Astrocyte of the cerebellum (primary cell): ENCODE measurements around the gene ZNF280B.
A peak's percentile ranks its signal among the peaks of the same experiment; 100 is the strongest.

ENCODE experiments used
- DNase-seq: peaks from one replicate; pipeline ENCODE4 v3.0.0-alpha.2; 2011; ENCODE audit warnings: low read depth
- H3K4me3 ChIP-seq: 2 replicates; pipeline ENCODE4 v1.5.1; 2011; ENCODE audit warnings: mild to moderate bottlenecking, low read depth, low read length, moderate library complexity
- CTCF ChIP-seq: IDR thresholded peaks from 2 replicates; pipeline ENCODE4 v1.5.1; 2012; ENCODE audit warnings: low read length, low read depth, moderate library complexity, mild to moderate bottlenecking; ENCODE audit errors: missing control alignments
- in situ Hi-C: cut with HindIII; loops from 2 replicates; pipeline ENCODE4 v1.10.0; 2017; ENCODE audit warnings: low sequenced_read_pairs

The ZNF280B gene

GRCh38 chr22:22508274-22509176, at the start of gene ZNF280B:
Gene ZNF280B, minus strand, starts transcription at chr22:22508742. Its CDS starts 19,344 bp downstream, at chr22:22489398.
- DNase-seq: peak; percentile 48
- in situ Hi-C loops: no loop called here
- peak; percentile 82 for TF ChIP-seq CTCF
- H3K4me3 ChIP-seq: peak within 1 kb of the TSS; percentile 83

- in situ Hi-C loops: no loop called here
- no peak for DNase-seq
- TF ChIP-seq CTCF: no peak
- no peak overlapping the region for H3K4me3 ChIP-seq
Measured at GRCh38 chr22:22556995-22557925, 48.7 kb upstream of the ZNF280B start.

- TF ChIP-seq CTCF: no peak
- no peak overlapping the region for H3K4me3 ChIP-seq
- in situ Hi-C loops: no loop called here
- DNase-seq: no peak
Measured at GRCh38 chr22:22556578-22556977, 48.0 kb upstream of the ZNF280B start.

- no peak for DNase-seq
- no peak overlapping the region for H3K4me3 ChIP-seq
- TF ChIP-seq CTCF: no peak
- in situ Hi-C loops: no loop called here
Measured at GRCh38 chr22:22555596-22555995, 47.1 kb upstream of the ZNF280B start.

DNA sequence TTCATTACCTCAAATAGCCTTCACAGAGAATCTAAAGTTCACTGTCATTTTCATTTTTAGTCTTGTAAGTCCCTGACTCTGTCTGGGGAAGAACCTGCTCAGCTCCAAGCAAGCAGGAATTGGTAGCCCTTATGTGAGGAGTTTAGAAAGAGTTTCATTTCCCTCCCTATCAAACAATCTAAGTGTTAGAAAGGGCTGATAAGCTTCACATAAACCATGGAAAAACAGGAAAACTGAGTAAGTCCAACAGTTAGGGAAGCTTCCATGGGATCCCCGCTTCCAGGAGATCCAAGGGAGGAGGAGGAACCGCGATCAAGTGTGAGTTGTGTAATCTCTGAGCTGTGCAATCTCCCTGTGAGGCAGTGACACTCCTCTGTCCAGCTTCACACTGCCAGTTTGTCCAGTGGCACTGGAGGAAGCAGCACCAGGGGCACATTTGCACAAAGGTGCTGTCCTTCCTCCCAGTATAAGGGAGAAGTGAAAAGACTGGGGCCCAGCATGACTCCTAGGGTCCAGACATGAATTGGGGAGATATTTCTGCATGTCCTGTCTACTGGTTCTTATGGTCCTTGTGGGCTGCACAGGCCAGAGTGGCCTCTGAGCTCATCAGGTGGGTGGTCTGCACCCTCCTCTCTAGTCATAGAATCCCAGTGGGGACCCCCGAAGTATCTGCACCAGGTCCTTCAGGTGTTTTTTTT, 46.2 kb upstream of the ZNF280B start:
- no peak for DNase-seq
- in situ Hi-C loops: no loop called here
- TF ChIP-seq CTCF: no peak
- no peak overlapping the region for H3K4me3 ChIP-seq
